Activated T-cell treated with anti-CD3 and anti-CD28 coated beads for 24 hours (primary cell): ENCODE results near the gene HEXIM1.

Source experiments
- DNase-seq: peaks from one replicate; pipeline ENCODE4 v3.0.0-alpha.2; 2020; ENCODE audit warnings: low read depth

The HEXIM1 gene

GRCh38 chr17:45148183-45149036 lies at the start of gene HEXIM1:
HEXIM1 (plus strand) TSS chr17:45148475; CDS start chr17:45149191, 716 bp downstream.
- DNase-seq, result peak; percentile 99

- DNase-seq, result peak; percentile 55
These were observed 49.2 kb upstream of the HEXIM1 start for GRCh38 chr17:45098869-45099616.

GRCh38 chr17:45101546-45101882 lies 46.8 kb upstream of the HEXIM1 start:
- DNase-seq, result no peak

- no peak for DNase-seq
These were observed 46.1 kb upstream of the HEXIM1 start for GRCh38 chr17:45101883-45102811.

GRCh38 chr17:45102856-45103255 lies 45.4 kb upstream of the HEXIM1 start:
- DNase-seq, result no peak

- no peak for DNase-seq
These were observed 44.9 kb upstream of the HEXIM1 start for GRCh38 chr17:45103269-45103795.

- DNase-seq, result no peak
These were observed 44.2 kb upstream of the HEXIM1 start for GRCh38 chr17:45104029-45104428.

GRCh38 chr17:45104497-45104896 lies 43.8 kb upstream of the HEXIM1 start:
- DNase-seq, result no peak

GRCh38 chr17:45104907-45105624 lies 43.2 kb upstream of the HEXIM1 start:
- no peak for DNase-seq

GRCh38 chr17:45106096-45106495 lies 42.2 kb upstream of the HEXIM1 start:
- no peak for DNase-seq

GRCh38 chr17:45106582-45106981 lies 41.7 kb upstream of the HEXIM1 start:
- no peak for DNase-seq

- DNase-seq, result no peak
These were observed 40.8 kb upstream of the HEXIM1 start for GRCh38 chr17:45107293-45108010.

GRCh38 chr17:45108051-45108450 lies 40.2 kb upstream of the HEXIM1 start:
- no peak for DNase-seq

GRCh38 chr17:45108595-45109521 lies 39.4 kb upstream of the HEXIM1 start:
- no peak for DNase-seq

- DNase-seq, result no peak
These were observed 37.3 kb upstream of the HEXIM1 start for GRCh38 chr17:45110676-45111611.

- DNase-seq, result no peak
These were observed 36.4 kb upstream of the HEXIM1 start for GRCh38 chr17:45111850-45112249.

- DNase-seq, result no peak
These were observed 35.5 kb upstream of the HEXIM1 start for GRCh38 chr17:45112559-45113423.

GRCh38 chr17:45113424-45113754 lies 34.9 kb upstream of the HEXIM1 start:
- no peak for DNase-seq
